ENCODE data around the gene SRCIN1. TPM values are rescaled to one million over a fixed set of nuclear protein-coding genes. Genes with fewer than 3 reads are reported as not detected.
"Not testable (repeated sequence)": the region's sequence is repeated elsewhere in the genome, so short reads cannot be mapped to it uniquely, and the experiment has no call there.

The SRCIN1 gene
- total RNA-seq, 1 experiment from 2014 or later: 2.6 TPM

DNA sequence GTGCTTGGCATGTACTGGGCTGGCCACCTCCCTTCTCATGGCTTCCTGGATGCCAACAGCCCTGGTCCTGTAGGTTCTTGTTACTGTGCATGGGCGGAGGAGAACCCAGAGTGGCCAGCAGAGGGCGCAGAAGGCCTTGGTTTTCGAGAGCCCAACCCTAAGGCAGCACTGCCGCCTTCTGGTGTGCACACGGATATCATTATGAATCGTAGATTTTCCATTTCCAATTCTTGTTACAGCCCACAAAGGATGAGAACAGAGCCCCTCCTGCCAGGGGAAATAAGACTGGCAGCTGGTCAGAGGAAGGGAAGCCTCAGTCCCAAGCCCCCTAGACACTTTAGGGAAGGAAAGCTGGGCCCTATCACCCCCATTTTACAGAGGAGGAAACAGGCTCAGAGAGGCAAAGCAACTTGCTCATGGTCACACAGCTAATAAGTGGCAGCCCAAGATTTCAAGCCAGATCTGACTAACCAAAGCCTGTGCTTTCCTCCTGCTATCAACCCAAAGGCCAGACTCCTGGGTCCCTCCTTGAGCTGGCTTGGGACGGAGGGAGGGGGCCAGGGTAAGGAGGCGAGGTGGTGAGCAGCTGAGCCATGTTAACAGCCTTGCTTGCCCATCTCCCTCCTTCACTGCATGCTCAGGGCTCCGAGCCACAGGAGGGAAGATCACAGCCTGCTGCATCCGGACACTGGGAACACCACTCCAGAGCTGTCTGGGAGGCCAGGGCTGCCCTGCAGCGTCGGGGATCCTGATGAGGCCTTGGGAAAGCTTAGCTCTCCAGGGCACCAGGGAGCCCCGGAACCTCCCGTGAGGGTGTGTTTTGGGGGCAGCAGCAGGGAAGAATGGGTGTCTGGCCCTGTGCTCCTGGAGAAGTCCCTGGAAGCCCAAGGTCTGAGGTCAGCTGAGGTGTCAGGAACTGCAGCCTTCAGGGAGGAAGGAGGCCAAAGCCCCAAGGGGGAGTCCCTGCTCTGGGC lies 113.4 kb downstream of the SRCIN1 start:
- CTCF ChIA-PET; H3K4me3 ChIP-seq (ENCODE audit: low read length); H3K79me2 ChIP-seq (ENCODE audit: low read length); H3F3A ChIP-seq (ENCODE audit: low read length, unreplicated experiment); H3K9me3 ChIP-seq (ENCODE audit: low read length); H3K9ac ChIP-seq (ENCODE audit: low read length); BruUV-seq (replicated peaks); H3K27me3 ChIP-seq (ENCODE audit: low read length); H3K27ac ChIP-seq (ENCODE audit: low read length); H3K4me1 ChIP-seq (ENCODE audit: insufficient read depth, low read length); H3K4me2 ChIP-seq (ENCODE audit: low read length); H2AFZ ChIP-seq (ENCODE audit: low read length); H3K9me2 ChIP-seq (replicated peaks; ENCODE audit: low read length); H3K36me3 ChIP-seq (ENCODE audit: low read depth, low read length); H4K20me1 ChIP-seq (ENCODE audit: low read length); ATAC-seq: not testable (repeated sequence)
- intact Hi-C loops (cut with micrococcal nuclease): loop anchor here (1.0 to 2.0 kb wide), 3 partner anchors 70 to 175 kb away; no protein-coding TSS in a partner anchor
- TF ChIP-seq, protein P1, sequence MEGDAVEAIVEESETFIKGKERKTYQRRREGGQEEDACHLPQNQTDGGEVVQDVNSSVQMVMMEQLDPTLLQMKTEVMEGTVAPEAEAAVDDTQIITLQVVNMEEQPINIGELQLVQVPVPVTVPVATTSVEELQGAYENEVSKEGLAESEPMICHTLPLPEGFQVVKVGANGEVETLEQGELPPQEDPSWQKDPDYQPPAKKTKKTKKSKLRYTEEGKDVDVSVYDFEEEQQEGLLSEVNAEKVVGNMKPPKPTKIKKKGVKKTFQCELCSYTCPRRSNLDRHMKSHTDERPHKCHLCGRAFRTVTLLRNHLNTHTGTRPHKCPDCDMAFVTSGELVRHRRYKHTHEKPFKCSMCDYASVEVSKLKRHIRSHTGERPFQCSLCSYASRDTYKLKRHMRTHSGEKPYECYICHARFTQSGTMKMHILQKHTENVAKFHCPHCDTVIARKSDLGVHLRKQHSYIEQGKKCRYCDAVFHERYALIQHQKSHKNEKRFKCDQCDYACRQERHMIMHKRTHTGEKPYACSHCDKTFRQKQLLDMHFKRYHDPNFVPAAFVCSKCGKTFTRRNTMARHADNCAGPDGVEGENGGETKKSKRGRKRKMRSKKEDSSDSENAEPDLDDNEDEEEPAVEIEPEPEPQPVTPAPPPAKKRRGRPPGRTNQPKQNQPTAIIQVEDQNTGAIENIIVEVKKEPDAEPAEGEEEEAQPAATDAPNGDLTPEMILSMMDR (conservative IDR thresholded peaks at IDR 0.05; ENCODE audit: low read depth, low read length): peak; percentile 61
- POLR2A ChIA-PET (ENCODE audit: unreplicated experiment): interaction anchor here (0.6 kb wide), 1 partner anchor 92 kb away, joined by 4 read pairs; no protein-coding TSS in a partner anchor
- peak; percentile 78 for DNase-seq

DNA sequence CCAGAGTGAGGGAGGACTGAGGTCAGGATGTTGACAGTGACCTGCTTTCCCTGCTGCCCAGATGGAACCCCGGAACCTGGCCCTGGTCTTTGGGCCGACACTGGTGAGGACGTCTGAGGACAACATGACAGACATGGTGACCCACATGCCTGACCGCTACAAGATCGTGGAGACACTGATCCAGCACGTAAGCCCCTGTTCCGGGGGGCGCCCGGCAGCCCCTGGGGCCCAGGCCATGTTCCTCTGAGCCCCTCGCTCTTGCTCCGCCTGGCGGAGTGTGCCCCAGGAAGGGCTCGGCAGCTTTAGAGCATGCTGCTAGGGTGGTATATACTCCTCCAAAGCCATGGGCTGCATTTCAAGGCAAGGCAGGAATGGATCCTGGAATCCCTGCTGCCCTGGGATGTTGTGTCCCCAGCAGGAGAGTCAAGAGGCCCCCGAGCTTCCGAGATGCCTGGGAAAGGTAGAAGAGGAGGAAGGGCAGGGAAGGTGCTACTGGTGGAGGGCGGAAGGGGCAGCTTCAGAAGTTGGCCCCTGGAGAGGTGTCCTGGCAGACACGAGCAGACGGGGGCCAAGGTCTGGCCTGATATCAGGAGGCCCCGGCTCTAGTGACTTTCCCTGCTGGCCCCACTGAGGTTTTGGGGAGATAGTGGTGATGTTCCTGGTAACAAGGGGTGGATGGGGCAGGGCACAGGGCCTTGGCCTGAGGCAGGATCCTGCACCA lies 114.2 kb downstream of the SRCIN1 start:
- H3K27ac ChIP-seq (ENCODE audit: low read length); CTCF ChIA-PET; H3K4me2 ChIP-seq (ENCODE audit: low read length); H3K27me3 ChIP-seq (ENCODE audit: low read length); ATAC-seq; H3F3A ChIP-seq (ENCODE audit: low read length, unreplicated experiment); H3K4me1 ChIP-seq (ENCODE audit: insufficient read depth, low read length); BruUV-seq (replicated peaks); H3K4me3 ChIP-seq (ENCODE audit: low read length); H3K9ac ChIP-seq (ENCODE audit: low read length); H3K9me3 ChIP-seq (ENCODE audit: low read length); DNase-seq; POLR2A ChIA-PET (ENCODE audit: unreplicated experiment); H2AFZ ChIP-seq (ENCODE audit: low read length); H3K36me3 ChIP-seq (ENCODE audit: low read depth, low read length); H3K79me2 ChIP-seq (ENCODE audit: low read length); H3K9me2 ChIP-seq (replicated peaks; ENCODE audit: low read length); H4K20me1 ChIP-seq (ENCODE audit: low read length): not testable (repeated sequence)
- intact Hi-C loops (cut with micrococcal nuclease): loop anchor here (1.0 to 2.0 kb wide), 3 partner anchors 69 to 176 kb away; no protein-coding TSS in a partner anchor

DNA sequence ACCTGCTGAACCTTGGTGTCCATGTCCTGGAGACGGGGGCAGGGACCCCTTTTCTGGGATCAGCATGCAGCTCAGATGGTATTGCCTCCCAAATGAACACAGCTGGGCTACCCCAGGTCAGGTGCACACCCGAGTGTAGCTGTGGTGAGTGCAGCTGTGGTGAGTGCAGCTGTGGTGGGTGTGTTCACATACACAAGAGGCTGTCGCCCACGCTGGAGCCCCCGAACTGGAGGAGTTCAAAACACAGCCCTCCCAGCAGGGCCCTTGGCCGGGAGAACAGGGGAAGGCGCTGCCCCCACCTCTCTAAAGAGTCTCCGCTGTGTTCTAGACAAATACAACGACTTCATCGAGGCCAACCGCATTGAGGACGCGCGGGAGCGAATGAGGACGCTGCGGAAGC lies 116.0 kb downstream of the SRCIN1 start:
- H3K4me2 ChIP-seq (ENCODE audit: low read length); H3K36me3 ChIP-seq (ENCODE audit: low read depth, low read length); ATAC-seq; H3K9ac ChIP-seq (ENCODE audit: low read length); CTCF ChIA-PET; H3K27ac ChIP-seq (ENCODE audit: low read length); H2AFZ ChIP-seq (ENCODE audit: low read length); H3K4me3 ChIP-seq (ENCODE audit: low read length); H3K79me2 ChIP-seq (ENCODE audit: low read length); H4K20me1 ChIP-seq (ENCODE audit: low read length); DNase-seq; H3K9me2 ChIP-seq (replicated peaks; ENCODE audit: low read length); H3K27me3 ChIP-seq (ENCODE audit: low read length); H3F3A ChIP-seq (ENCODE audit: low read length, unreplicated experiment); H3K4me1 ChIP-seq (ENCODE audit: insufficient read depth, low read length); BruUV-seq (replicated peaks); POLR2A ChIA-PET (ENCODE audit: unreplicated experiment); H3K9me3 ChIP-seq (ENCODE audit: low read length); intact Hi-C loops (cut with micrococcal nuclease): not testable (repeated sequence)

DNA sequence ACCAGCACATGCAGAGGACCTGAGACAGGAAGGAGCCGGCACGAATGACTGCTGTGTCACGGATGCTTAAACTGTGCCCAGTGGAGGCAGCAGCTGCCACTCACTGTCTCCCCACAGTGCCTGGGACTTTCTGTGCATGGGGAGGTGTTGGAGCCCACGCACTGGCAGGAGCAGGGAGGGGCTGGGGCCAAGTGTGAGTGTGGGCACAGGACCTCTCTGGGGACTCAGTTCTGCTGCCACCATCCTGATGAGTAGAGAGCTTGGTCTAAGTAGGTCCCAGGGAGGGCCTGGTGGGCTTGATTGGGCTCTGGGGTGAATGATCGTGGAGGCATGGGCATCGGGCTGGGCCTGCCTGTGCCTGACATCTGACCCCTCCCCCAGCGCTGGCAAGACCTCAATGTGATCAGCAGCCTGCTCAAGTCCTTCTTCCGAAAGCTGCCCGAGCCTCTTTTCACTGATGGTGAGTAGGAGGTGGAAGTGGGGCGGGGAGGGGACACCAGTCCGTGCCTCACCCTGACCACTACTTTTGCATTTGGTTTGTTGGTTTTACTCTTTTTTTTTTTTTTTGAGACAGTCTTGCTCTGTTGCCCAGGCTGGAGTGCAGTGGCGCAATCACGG lies 120.0 kb downstream of the SRCIN1 start:
- H3F3A ChIP-seq (ENCODE audit: low read length, unreplicated experiment); H2AFZ ChIP-seq (ENCODE audit: low read length); H3K27me3 ChIP-seq (ENCODE audit: low read length); H3K4me2 ChIP-seq (ENCODE audit: low read length); BruUV-seq (replicated peaks); H3K4me1 ChIP-seq (ENCODE audit: insufficient read depth, low read length); CTCF ChIA-PET; H4K20me1 ChIP-seq (ENCODE audit: low read length); H3K9me2 ChIP-seq (replicated peaks; ENCODE audit: low read length); H3K27ac ChIP-seq (ENCODE audit: low read length); POLR2A ChIA-PET (ENCODE audit: unreplicated experiment); ATAC-seq; H3K36me3 ChIP-seq (ENCODE audit: low read depth, low read length); H3K79me2 ChIP-seq (ENCODE audit: low read length); H3K9ac ChIP-seq (ENCODE audit: low read length); DNase-seq; H3K9me3 ChIP-seq (ENCODE audit: low read length); H3K4me3 ChIP-seq (ENCODE audit: low read length): not testable (repeated sequence)
- intact Hi-C loops (cut with micrococcal nuclease): loop anchor here (2.0 kb wide), 2 partner anchors 41 to 63 kb away; no protein-coding TSS in a partner anchor

Data from PC-3 (cell line).